ENCODE results near the gene SOX14. TPM values are rescaled to one million over a fixed set of nuclear protein-coding genes. Genes with fewer than 3 reads are reported as not detected.

The SOX14 gene
- not detected in 2 replicates for polyA plus RNA-seq (2014; cell fraction: cytosol; rRNA removed)
- polyA plus RNA-seq (2014; cell fraction: nucleus; rRNA removed): not detected in 2 replicates

DNA sequence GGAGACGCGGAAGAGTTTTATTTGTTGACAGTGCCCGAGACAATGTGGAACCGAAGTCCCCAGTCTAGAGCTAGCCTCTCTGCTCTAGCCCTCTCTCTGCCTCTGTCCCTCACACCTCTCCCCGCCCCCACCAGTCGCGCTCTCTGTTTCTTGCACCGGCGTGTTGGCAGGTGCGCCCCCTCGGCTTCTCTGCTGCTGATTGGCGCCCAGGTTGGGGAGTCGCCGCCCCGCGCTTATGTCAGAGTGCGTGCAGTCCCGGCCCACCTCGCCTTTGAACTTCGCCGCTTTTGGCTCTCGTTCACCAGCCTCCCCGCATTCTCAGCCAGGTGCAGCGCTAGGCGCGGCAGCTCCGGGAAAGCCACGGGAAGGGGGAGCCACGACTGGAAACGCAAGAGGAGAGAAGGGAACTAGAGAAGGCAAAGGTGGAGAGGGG lies at the start of gene SOX14:
TSS of gene SOX14 (plus strand) at position 315 of the 433 bp plus-strand sequence. CDS start 470 bp downstream, outside the sequence.
- DNase-seq (ENCODE audit: low spot score): no peak

GRCh38 chr3:137714551-137714950 lies 49.6 kb upstream of the SOX14 start:
- no peak for DNase-seq (ENCODE audit: low spot score)

GRCh38 chr3:137724240-137724639 lies 39.9 kb upstream of the SOX14 start:
- no peak for DNase-seq (ENCODE audit: low spot score)

DNA sequence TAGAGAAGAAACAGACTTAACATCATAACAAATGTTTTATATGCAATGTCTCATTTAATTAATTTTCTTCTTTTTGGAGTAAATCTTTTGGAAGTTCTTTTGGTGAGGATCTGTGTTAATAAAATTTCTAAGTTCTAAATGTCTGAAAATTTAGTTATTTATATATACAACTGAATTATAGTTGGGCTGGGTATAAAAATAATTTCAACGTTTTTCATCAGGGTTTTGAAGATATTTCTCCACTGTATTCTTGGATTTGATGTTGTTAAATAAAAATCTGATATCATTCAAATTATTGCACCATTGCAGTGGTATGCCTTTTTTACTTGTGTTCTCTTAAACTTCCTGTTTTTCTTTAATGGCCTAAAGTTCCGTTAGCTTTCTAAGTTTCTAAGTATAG lies 26.9 kb upstream of the SOX14 start:
- no peak for DNase-seq (ENCODE audit: low spot score)

GRCh38 chr3:137738710-137739109 lies 25.4 kb upstream of the SOX14 start:
- no peak for DNase-seq (ENCODE audit: low spot score)

- DNase-seq (ENCODE audit: low spot score): no peak
Observed at GRCh38 chr3:137743608-137744007, 20.5 kb upstream of the SOX14 start.

DNA sequence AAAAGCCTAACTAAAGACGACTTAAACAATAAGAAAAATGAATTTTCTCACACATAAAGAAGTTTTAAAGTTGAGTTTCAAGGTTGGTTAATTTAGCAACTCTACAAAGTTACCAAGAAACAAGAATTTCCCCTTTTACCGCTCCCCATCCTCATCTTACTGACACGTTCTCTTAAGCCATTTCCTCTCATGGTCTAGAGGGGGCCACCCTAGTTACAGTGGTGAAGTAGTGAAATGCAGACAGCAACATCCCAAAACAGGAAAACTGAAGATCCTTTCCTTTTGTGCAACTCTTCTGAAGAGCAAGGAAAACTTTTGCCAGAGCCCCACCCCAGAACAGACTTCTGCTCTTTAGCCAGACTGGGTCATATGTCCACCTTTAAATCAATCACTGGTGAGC lies 17.3 kb upstream of the SOX14 start:
- DNase-seq (ENCODE audit: low spot score): no peak

DNA sequence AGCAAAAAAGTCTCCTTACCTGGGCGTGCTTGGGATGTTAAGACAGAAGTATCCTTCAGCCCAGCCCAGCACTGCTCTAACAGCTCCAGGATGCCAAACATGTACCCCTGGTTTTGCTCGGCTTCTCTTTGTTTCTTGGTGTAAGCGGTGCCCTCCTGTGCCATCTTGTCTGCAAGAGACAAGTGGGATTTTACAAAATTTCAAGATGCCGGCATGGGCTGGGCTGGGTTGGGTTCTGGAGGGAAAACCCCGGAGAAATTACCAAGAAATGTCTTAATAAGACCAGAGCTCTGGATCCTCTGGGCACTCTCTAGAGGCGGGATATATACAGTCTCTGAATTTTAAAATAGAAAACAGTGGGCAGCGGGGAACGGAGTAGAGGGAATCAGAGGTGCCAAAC lies 4.6 kb upstream of the SOX14 start:
- DNase-seq (ENCODE audit: low spot score): no peak

DNA sequence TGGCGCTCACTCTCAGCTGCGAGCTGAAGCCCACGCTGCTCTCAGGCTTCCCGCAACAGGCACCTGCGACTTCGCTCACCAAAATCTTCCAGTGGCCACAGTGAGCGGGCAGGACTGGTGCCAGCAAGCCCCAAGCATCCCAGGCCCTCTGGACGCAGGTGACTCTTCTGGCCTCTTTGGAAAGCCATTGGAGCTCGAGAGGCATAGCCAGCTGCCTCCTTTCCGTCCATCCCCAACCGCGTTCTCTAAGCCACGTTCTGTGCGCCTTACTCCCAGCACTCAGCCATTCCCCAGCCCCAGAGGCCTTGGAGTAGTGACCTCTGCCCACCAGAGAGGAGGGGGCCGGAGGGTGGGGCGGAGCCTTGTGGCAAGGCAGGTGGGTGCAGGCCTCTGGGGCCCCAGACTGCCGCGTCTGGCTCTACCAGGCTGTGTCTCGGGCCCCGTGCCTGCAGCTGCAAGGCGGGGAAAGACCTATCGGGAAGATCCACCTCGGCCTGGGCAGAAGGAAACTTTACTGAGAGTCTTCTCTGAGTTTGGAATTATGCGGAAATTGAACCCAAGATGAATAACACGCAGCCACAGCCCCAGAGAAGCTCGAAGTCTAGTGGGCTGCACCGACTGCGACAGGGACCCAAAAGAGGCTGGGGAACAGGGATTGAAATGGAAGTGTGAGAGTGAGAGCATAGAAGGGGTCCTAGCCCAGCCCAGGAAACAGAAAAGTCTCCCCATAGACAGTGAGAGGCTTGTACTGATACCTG lies 3.6 kb upstream of the SOX14 start:
- no peak for DNase-seq (ENCODE audit: low spot score)

- DNase-seq (ENCODE audit: low spot score): no peak
Observed at GRCh38 chr3:137761099-137761562, 3.0 kb upstream of the SOX14 start.

DNA sequence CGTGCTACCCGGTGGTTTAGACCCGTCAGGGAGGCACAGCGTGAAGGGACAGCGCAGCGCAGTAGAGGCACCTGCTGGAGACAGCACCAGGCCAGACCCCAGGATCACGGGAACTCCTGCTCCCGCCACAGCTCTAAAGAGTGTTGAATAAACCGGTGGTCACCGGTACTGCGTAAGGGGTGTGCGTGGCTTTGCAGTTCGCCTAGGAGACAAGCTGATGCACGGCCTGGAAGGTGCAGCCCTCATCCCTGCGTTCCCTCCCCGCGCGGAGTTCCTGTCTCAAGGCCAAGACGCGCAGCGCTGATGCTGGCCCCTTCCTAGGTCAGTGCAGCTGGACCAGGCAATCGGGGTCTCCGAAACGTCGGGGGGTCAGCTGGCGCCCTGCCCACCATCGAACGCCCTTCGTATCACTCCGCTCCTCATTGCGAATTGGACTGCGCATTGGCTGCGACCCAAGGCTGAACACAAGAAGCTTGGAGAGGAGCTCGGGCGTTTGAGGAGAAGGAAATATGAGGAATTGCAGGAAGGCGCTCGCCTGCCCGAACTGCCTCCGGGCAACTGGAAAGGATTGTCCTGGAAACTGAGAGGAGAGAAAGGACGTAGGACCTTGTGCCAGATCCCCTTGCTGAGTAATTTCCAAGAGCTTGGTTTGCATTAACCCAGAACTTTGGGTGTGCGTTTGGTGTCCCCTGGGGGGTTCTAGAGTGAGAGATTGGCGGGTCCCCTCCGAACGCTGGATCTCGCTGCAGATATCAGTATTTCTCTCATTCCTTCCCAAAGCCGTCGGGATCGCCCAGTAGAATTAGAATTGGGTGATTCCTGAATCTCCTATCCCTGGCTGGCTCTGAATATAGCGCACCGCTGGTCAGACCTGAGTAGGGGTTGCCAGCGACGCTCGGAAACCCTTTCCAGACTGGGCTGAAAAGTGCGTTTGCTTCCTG lies 2.3 kb upstream of the SOX14 start:
- no peak for DNase-seq (ENCODE audit: low spot score)

DNA sequence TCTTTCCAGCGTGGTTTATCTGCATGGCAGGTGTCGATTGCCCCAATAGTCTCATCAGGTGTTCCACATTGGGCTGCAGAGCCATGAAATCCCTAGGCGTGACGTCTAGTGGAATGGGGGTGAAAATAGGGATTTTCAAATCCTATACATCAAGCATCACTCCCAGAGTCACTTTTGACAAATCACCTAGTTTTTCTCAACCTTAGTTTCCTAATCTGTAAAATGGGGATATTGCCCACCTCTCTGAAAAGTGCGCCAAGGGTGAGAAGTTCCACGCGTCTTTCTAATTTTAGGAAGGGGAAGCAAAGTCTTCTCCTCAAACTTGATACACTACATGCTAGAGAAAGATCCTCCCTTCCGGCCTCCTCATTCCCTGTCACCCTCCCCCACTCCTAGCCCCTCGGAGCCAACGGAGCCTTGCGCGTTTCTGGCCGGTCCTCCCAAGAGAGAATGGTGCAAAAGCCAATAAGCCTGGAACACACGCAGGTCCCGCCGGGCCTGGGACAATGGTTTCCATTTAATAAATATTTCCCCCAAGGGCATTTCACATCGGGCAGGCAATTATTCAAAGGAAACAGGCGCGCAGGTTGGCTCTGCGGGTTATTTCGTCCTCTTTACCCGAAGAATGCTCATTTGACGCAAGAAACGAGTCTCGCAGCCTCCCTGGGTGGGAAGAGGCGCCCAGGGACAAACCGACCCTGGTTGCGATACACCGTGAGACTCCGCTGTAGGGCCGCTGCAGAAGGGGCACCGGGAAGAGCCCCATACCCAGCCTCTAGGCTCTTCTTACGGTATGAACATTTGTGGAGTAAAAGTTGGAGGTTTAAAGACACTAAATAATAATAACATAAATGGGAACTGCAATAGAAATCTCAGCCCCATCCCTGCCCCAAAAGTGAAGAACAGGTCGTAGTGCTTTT lies 1.2 kb upstream of the SOX14 start:
- no peak for DNase-seq (ENCODE audit: low spot score)

DNA sequence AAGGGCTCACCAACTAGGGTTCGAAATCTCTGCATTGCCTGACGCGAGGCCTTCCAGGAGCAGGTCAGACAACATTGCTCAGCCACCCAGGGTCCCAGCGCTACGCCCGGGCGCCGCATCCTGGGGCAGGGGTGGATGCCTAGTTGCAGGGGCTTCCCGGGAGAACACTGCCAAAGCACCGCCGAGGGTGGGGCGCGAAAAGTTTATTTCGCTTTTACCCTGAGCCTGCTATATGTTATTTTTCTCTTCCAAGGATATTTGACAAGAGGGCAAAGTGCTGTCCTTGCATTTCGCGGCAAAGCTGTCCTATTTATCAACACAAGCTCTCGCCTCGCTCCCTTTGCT lies 549 bp upstream of the SOX14 start:
- no peak for DNase-seq (ENCODE audit: low spot score)

- no peak for DNase-seq (ENCODE audit: low spot score)
Observed at GRCh38 chr3:137764563-137765309, 621 bp downstream of the SOX14 start.

GRCh38 chr3:137765310-137766033 lies 1.4 kb downstream of the SOX14 start:
- no peak for DNase-seq (ENCODE audit: low spot score)

GRCh38 chr3:137766041-137766875 lies 2.1 kb downstream of the SOX14 start:
- DNase-seq (ENCODE audit: low spot score): no peak

- no peak for DNase-seq (ENCODE audit: low spot score)
Observed at GRCh38 chr3:137766876-137767537, 2.9 kb downstream of the SOX14 start.

Data from SK-N-DZ (cell line).